Right forelimb (tissue), 1 donor: Measurements from ENCODE around the gene FOLR3.
"Not testable (repeated sequence)": the region's sequence is repeated elsewhere in the genome, so short reads cannot be mapped to it uniquely, and the experiment has no call there.

Experiments used
- DNase-seq: peaks from one replicate; pipeline ENCODE4 v3.0.0-alpha.2; 2018

FOLR3 gene

GRCh38 chr11:72169046-72169555, 33.6 kb downstream of the FOLR3 start:
- not testable (repeated sequence) for DNase-seq

- DNase-seq, result not testable (repeated sequence)
These were observed 34.2 kb downstream of the FOLR3 start for GRCh38 chr11:72169754-72170153.

GRCh38 chr11:72172043-72172442, 36.5 kb downstream of the FOLR3 start:
- not testable (repeated sequence) for DNase-seq

- DNase-seq, result no peak
These were observed 37.8 kb downstream of the FOLR3 start for GRCh38 chr11:72173291-72173690.

GRCh38 chr11:72174302-72175070, 39.0 kb downstream of the FOLR3 start:
- DNase-seq, result no peak

- DNase-seq, result no peak
These were observed 42.1 kb downstream of the FOLR3 start for GRCh38 chr11:72177656-72178055.

- DNase-seq, result no peak
These were observed 43.7 kb downstream of the FOLR3 start for GRCh38 chr11:72179049-72179803.

GRCh38 chr11:72179804-72180396, 44.4 kb downstream of the FOLR3 start:
- no peak for DNase-seq

GRCh38 chr11:72180892-72181552, 45.5 kb downstream of the FOLR3 start:
- not testable (repeated sequence) for DNase-seq

GRCh38 chr11:72181553-72181958, 46.0 kb downstream of the FOLR3 start:
- not testable (repeated sequence) for DNase-seq

- no peak for DNase-seq
These were observed 52.7 kb downstream of the FOLR3 start for GRCh38 chr11:72188267-72188666.
